NB4 (cell line): ENCODE measurements around the gene CDH8.

Experiments
- TF ChIP-seq, protein P1 (sequence below): IDR thresholded peaks from one replicate; pipeline ENCODE4 v1.5.1; 2012; ENCODE audit warnings: low read depth, low read length
- TF ChIP-seq, protein P2 (sequence below): IDR thresholded peaks from 2 replicates; pipeline ENCODE4 v1.6.1; 2011; ENCODE audit warnings: low read depth, low read length

DNA sequence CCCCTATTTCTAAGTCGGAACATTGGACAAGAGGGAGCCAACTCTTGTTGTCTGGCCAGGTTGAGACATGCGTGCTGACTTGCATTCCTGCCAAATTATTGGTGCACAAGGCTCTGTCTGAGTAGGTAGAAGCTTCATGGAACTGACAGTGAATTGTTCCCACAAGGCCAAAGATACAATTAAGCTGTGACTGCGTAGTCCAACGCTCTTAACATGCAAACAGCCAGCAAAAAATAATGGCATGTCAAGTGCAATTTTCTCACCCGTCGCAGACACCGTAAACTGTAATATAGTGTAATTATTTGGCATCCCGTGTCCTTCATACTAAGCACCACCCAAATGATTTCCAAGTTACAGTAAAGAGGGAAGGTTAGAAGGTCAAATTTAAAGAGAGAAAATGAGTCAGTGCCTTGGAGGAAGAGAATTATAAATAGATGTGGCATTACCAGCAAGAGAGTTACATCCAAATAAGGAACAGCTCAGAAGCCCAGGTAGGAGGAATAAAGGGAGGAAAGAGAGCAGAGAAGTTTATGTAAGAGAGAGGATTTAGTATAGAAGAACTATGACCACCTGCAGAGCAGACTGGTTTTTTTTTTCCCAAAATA lies 21.8 kb downstream of the CDH8 start:
- TF ChIP-seq, protein P1, sequence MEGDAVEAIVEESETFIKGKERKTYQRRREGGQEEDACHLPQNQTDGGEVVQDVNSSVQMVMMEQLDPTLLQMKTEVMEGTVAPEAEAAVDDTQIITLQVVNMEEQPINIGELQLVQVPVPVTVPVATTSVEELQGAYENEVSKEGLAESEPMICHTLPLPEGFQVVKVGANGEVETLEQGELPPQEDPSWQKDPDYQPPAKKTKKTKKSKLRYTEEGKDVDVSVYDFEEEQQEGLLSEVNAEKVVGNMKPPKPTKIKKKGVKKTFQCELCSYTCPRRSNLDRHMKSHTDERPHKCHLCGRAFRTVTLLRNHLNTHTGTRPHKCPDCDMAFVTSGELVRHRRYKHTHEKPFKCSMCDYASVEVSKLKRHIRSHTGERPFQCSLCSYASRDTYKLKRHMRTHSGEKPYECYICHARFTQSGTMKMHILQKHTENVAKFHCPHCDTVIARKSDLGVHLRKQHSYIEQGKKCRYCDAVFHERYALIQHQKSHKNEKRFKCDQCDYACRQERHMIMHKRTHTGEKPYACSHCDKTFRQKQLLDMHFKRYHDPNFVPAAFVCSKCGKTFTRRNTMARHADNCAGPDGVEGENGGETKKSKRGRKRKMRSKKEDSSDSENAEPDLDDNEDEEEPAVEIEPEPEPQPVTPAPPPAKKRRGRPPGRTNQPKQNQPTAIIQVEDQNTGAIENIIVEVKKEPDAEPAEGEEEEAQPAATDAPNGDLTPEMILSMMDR = no peak
- TF ChIP-seq, protein P2, sequence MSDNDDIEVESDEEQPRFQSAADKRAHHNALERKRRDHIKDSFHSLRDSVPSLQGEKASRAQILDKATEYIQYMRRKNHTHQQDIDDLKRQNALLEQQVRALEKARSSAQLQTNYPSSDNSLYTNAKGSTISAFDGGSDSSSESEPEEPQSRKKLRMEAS = no peak
